Measurements from ENCODE around the gene AGTRAP.

AGTRAP gene

DNA sequence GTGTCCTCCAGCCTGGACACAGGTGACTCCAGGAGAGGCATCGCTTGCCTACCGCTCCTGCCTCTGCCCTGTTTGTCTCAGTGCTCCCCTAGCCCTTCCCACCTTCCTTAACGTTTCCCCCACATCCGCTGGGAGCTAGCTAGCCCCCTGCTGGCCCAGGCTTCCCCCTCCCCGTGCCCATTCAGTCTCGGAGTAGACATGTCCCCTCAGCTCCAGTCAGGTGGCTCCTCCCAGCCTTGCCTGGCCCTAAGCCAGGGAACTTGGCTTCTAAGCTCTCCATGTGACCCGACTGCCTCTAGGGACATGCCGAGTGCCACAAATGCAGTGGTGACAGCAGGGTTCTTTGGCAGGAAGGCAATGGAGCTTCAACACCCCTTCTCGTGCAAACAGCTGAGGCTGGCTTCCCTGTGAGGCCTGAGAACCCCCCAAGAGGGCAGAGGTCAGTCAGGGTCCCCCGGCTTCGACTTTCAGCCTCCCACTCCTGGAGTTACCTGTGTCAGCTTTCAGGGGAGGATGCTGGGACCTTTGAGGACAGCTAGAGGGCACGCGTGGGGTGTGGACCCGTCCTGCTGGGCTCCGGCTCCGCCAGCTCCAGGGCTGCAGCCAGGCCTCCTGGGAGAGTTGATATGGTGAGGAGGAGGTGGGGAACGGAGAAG lies 28.2 kb upstream of the AGTRAP start:
- no peak for DNase-seq

GRCh38 chr1:11708554-11709350 lies 27.2 kb upstream of the AGTRAP start:
- no peak for DNase-seq

DNA sequence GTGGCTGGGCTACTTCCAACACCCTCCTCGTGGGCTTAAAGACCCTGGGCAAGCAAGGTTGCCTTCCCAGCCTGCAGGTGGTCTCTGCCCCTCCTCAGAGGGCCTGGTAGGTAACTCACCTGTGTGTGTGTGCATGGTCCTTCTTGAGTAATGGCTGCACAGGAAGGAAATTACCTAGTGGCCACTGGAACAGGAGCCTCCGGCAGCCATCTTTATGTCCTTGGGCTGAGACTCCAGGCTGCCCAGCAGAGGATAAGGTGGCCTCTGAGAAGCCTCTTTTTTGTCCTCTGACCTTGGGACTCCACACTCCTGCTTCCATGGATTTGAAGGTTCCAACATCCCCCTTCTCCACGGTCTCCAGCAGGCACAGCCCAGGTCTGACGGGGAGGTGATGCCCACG lies 24.4 kb upstream of the AGTRAP start:
- no peak for DNase-seq

- no peak for DNase-seq
Observed at GRCh38 chr1:11712285-11712684, 23.7 kb upstream of the AGTRAP start.

DNA sequence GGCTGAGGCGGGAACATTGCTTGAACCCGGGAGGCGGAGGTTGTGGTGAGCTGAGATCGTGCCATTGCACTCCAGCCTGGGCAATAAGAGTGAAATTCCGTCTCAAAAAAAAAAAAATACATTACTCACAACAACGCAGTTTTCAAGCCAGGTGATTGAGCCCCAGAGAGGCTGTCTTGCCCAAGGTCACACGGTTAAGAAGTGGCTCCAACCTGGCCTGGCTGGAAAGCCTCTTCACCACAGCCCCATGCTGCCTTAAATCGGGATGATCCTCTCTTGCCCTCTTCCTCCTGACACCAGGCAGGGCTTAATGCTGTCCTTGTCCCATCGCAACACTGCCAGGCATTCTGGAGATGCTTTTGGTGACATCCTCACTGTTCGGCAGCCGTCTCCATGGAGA lies 22.8 kb upstream of the AGTRAP start:
- no peak for DNase-seq

DNA sequence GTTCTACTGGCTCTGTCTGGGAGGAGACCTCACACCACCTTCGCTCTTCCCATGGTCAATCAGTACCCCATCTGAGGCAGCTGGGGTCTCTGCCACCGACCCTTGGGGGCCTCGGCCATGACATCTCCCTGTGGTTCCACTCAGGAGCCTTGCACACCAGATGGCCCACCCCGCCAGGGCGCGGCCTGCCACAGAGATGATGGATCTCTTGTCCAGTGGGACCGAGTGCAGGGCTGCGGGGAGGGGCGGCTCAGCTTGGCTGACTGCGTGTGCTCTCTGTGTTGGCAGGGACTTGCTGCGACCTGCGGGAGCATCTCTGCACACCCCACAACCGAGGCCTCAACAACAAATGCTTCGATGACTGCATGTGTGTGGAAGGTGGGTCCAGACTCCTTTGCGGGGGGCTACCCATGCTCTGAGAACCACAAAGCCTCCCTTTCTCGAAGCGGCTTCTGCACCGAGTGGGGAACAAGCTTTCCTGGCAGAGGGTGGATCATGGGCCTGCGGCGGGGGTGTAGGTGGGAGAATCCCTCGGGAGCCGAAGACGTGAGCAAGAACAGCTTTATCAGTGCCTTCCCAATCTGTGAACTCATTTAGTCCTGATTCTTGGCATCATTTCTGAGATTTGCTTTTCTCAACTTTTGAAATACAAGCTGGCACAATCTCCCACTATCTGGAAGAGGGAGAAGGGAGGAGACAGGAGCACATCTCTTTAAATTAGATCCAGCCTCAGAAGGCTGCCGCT lies 20.9 kb upstream of the AGTRAP start:
- DNase-seq, result no peak

DNA sequence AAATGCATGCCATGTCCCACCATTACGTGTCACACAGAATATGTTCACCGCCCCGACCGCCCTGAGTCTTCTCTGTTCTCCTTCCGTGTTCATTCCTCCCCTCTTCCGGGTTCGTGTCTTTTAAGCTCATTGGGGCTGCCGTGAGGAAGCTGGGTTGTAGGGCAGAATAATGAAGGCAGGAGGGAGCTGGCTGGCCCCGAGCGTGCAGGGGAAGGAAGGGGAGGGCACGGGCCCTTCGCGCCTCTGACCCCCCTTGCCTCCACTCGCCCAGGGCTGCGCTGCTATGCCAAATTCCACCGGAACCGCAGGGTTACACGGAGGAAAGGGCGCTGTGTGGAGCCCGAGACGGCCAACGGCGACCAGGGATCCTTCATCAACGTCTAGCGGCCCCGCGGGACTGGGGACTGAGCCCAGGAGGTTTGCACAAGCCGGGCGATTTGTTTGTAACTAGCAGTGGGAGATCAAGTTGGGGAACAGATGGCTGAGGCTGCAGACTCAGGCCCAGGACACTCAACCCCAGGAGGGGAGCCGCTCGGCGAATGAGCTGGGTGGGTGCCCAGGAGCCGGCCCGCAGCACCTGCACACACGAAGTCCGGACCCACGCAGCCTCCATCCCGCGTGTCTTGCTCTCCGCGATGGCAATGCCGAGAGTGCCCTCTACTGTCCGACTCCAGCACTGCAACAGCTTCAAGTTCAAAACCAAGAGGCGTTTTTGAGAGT lies 16.5 kb upstream of the AGTRAP start:
- peak; percentile 61 for DNase-seq

GRCh38 chr1:11720033-11720376 lies 15.9 kb upstream of the AGTRAP start:
- DNase-seq, result no peak

- no peak for DNase-seq
Observed at GRCh38 chr1:11720525-11720924, 15.4 kb upstream of the AGTRAP start.

- no peak for DNase-seq
Observed at GRCh38 chr1:11721311-11721710, 14.6 kb upstream of the AGTRAP start.

DNA sequence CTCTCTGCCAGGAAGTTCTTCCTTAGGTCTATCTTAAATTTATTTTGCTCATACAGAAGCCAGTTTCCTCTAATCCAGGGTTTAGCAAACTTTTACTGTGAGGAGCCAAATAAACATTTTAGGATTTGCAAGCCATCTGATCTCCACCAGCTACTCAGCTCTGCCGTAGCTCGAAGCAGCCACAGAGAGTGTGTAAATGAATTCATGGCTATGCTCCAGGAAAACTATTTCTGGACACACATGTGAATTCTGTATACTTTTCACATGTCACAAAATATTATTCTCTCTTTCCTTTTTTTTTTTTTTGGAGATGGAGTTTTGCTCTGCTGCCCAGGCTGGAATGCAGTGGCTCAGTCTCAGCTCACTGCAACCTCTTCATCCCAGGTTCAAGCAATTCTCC lies 13.4 kb upstream of the AGTRAP start:
- DNase-seq, result no peak

- no peak for DNase-seq
Observed at GRCh38 chr1:11725616-11726015, 10.3 kb upstream of the AGTRAP start.

GRCh38 chr1:11727119-11727518 lies 8.8 kb upstream of the AGTRAP start:
- no peak for DNase-seq

GRCh38 chr1:11728126-11728806 lies 7.7 kb upstream of the AGTRAP start:
- no peak for DNase-seq

DNA sequence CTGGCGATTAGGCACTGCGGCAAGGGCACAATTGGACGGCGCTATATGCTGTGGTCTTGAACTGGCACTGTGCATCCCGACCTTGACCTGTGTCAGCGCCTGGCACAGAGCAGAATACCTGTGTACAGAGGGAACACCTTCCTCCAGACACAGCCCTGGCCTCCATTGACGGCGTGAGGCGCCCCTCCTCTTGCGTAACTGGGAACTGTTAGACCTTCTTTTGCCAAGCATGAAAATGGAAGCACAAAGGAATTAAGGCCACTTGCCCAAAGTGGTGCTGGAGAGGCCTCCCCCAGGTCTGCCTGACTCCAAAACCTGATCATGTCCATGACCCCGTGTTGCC lies 6.8 kb upstream of the AGTRAP start:
- DNase-seq, result no peak

DNA sequence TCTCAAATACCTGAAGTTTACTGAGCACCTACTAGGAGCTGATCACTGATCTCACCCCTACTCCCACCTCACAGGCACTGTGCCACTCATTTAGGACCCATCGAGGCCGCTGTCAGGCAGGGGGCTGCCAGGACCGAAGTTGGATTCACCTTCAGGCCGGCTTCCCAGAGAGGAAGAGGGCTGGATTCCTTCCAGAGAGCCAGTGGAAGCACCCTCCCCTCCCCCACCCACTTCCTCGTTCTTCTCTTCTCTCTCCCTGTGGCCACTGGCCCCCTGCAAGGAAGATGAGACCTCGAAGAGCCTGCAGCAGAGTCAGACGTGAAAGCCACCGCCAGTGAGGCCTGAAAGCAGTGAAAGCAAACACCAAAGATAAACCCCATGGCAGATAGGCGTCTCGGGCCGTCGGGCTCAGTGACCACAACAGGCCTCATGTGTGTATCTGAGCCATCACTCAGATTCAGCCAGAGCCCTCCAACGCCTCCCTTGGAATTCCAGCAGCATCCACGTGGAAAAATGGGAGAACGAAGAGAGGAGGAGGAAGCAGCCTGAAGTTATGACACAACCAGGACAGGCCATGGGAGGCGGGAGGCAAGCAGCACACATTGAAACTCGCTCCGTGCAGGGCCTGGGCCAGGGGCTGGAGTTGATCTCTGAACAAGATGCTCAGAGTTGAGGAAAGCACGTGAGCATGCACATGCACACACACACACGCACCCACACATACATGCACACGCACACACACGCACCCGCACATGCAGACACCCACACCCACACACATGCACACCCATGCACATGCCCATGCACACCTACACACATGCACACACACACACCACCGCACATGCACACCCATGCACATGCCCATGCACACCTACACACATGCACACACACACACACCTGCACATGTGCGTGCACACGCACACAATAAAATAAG lies 6.2 kb upstream of the AGTRAP start:
- DNase-seq, result no peak

DNA sequence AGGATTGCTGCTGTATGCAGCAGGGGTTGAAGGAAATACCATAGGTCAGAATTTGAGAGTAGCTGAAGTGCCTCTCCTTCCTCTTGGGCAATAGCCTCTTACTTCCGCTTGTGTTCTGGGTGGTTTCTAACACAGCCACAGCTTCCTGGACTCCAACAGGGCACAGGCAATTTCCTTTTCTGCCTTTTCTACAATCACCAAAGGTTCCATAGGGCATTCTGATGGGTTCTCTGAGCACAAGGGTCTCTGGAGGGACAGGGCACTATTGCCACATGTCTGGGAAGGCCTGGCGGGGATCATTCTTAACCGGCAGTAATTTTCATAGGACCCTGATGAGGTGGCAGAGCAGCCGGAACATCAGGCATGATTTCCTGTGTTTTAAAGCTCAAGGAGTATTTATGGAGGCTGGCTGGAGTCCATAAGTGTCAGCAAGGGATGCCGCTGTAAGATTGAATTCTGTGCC lies 5.5 kb upstream of the AGTRAP start:
- DNase-seq, result no peak

DNA sequence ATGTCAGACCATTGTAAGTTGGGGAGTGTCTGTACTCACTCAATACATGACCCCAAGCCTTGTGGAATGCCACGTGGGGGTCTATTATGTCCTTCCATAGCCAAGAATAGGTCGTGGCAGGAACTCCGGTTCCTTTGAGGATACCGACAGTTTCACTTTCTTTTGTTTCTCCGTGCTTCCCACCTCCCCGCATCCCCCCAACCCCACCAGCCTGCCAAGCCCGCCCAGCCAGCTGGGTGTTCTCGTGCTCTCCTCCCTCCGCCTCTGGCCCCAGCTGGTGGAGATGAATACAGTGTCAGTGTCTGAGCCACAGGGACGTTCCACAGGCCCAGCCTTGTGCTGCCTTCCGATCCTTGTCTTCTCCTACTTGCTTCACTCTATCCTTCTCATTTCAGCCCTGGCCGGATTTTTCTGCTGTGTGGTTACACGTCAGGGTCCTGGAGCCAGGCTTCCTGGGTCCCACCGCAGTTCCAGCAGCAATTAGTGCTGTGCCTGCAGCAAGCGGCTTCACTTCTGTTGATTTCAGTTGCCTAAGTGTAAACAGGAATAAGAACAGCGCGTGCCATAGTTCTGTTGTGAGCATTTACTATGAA lies 4.1 kb upstream of the AGTRAP start:
- DNase-seq, result no peak

- DNase-seq, result no peak
Observed at GRCh38 chr1:11733306-11733705, 2.6 kb upstream of the AGTRAP start.

- DNase-seq, result no peak
Observed at GRCh38 chr1:11735531-11735853, 444 bp upstream of the AGTRAP start.

Measured in T1000 (cell line).